Neural progenitor cell (in vitro differentiated cells): ENCODE measurements around the gene PDE5A. TPM values are rescaled to one million over a fixed set of nuclear protein-coding genes. Genes with fewer than 3 reads are reported as not detected.

Experiments used
- DNase-seq: peaks from one replicate; pipeline ENCODE4 v3.0.0-alpha.2; 2016; ENCODE audit warnings: low spot score
- H2AFZ ChIP-seq: fragments of 200-600 bp; sonication (generic); replicated peaks from 2 replicates; pipeline ENCODE4 v1.6.1; 2016; ENCODE audit warnings: antibody characterized with exemption
- H3F3A ChIP-seq: fragments of 200-600 bp; sonication (generic); 2 replicates; pipeline ENCODE4 v1.6.1; 2016; ENCODE audit warnings: antibody characterized with exemption, low read depth
- H3K27ac ChIP-seq: fragments of 200-600 bp; sonication (generic); 2 replicates; pipeline ENCODE4 v1.5.1; 2016; ENCODE audit warnings: mild to moderate bottlenecking
- H3K27me3 ChIP-seq: fragments of 200-600 bp; sonication (generic); 2 replicates; pipeline ENCODE4 v1.6.1; 2016; ENCODE audit warnings: mild to moderate bottlenecking, moderate library complexity
- H3K36me3 ChIP-seq: fragments of 200-600 bp; sonication (generic); 2 replicates; pipeline ENCODE4 v1.5.1; 2016
- H3K4me1 ChIP-seq: fragments of 200-600 bp; sonication (generic); 2 replicates; pipeline ENCODE4 v1.6.1; 2016; ENCODE audit warnings: mixed run types
- H3K4me2 ChIP-seq: fragments of 200-600 bp; sonication (generic); 2 replicates; pipeline ENCODE4 v1.6.1; 2016
- H3K4me3 ChIP-seq: fragments of 200-600 bp; sonication (generic); 2 replicates; pipeline ENCODE4 v1.5.1; 2016
- H3K79me2 ChIP-seq: fragments of 200-600 bp; sonication (generic); 2 replicates; pipeline ENCODE4 v1.6.1; 2016; ENCODE audit warnings: low read depth
- H3K9ac ChIP-seq: fragments of 200-600 bp; sonication (generic); 2 replicates; pipeline ENCODE4 v1.6.1; 2016
- H3K9me3 ChIP-seq: fragments of 200-600 bp; sonication (generic); 2 replicates; pipeline ENCODE4 v1.5.1; 2016; ENCODE audit warnings: low read depth
- H4K20me1 ChIP-seq: fragments of 200-600 bp; sonication (generic); 2 replicates; pipeline ENCODE4 v1.6.1; 2016; ENCODE audit warnings: low read depth
- H3K27ac Mint-ChIP-seq: 3 replicates; pipeline ENCODE4 v1.8.0; 2021; ENCODE audit warnings: mixed read lengths
- H3K27me3 Mint-ChIP-seq: 2 replicates; pipeline ENCODE4 v1.8.0; 2022; ENCODE audit warnings: low read depth, mild to moderate bottlenecking, inconsistent platforms, moderate library complexity, mixed read lengths; ENCODE audit not compliant: insufficient read depth
- H3K36me3 Mint-ChIP-seq: 3 replicates; pipeline ENCODE4 v1.8.0; 2021; ENCODE audit warnings: mixed read lengths
- H3K4me1 Mint-ChIP-seq: 3 replicates; pipeline ENCODE4 v1.8.0; 2021; ENCODE audit warnings: mixed read lengths
- H3K4me3 Mint-ChIP-seq: 3 replicates; pipeline ENCODE4 v1.8.0; 2021; ENCODE audit warnings: mild to moderate bottlenecking, moderate library complexity, mixed read lengths
- H3K9me3 Mint-ChIP-seq: 3 replicates; pipeline ENCODE4 v1.8.0; 2020; ENCODE audit warnings: mixed read lengths
- CTCF ChIP-seq: fragments of 200-600 bp; sonication (generic); IDR thresholded peaks from 2 replicates; pipeline ENCODE4 v1.5.1; 2017; ENCODE audit warnings: antibody characterized with exemption, mild to moderate bottlenecking
- EZH2 ChIP-seq: fragments of 200-600 bp; sonication (generic); IDR thresholded peaks from 2 replicates; pipeline ENCODE4 v1.6.1; 2017; ENCODE audit warnings: antibody characterized with exemption, mild to moderate bottlenecking, moderate library complexity
- EZH2phosphoT487 ChIP-seq: fragments of 200-600 bp; sonication (generic); IDR thresholded peaks from 2 replicates; pipeline ENCODE4 v1.6.1; 2017; ENCODE audit warnings: antibody characterized with exemption
- total RNA-seq: library from RNA; depleted of rRNA; stranded (reverse); fragments of >200 nt; gene quantifications from 2 replicates; pipeline ENCODE4 v1.2.3, GENCODE V29; 2015; ENCODE audit warnings: low replicate concordance

PDE5A gene
- total RNA-seq, 1 donor from 2014 or later = 32.4 TPM

- H3K4me3 ChIP-seq = no peak overlapping the region
- peaks cover 11% of the 10 kb centered on the region for H3K36me3 ChIP-seq
- Mint-ChIP-seq H3K4me3 (no peak overlapping the region), H3K27ac (no peak overlapping the region), H3K4me1 (peaks cover 2% of the 10 kb centered on the region), H3K36me3 (peaks cover 29% of the 10 kb centered on the region), H3K27me3 (no peaks in the 10 kb centered on the region), H3K9me3 (peaks cover 11% of the 10 kb centered on the region)
- no peak for TF ChIP-seq EZH2phosphoT487
- no peak for TF ChIP-seq CTCF
- TF ChIP-seq EZH2 = no peak
- no peaks in the 10 kb centered on the region for H3K27me3 ChIP-seq
- no peak overlapping the region for H3K27ac ChIP-seq
- H3F3A ChIP-seq = peaks cover 21% of the 10 kb centered on the region
- H3K4me2 ChIP-seq = no peak overlapping the region
- H3K4me1 ChIP-seq = peaks cover 45% of the 10 kb centered on the region
- no peak overlapping the region for H2AFZ ChIP-seq
- no peaks in the 10 kb centered on the region for H3K79me2 ChIP-seq
- no peak overlapping the region for H3K9ac ChIP-seq
- no peaks in the 10 kb centered on the region for H4K20me1 ChIP-seq
- peaks cover 8% of the 10 kb centered on the region for H3K9me3 ChIP-seq
- no peak for DNase-seq
Measured at GRCh38 chr4:119529788-119530187, 98.8 kb downstream of the PDE5A start.

- peaks cover 38% of the 10 kb centered on the region for H3K4me1 ChIP-seq
- H4K20me1 ChIP-seq = no peaks in the 10 kb centered on the region
- no peak overlapping the region for H3K4me3 ChIP-seq
- Mint-ChIP-seq H3K9me3 (no peaks in the 10 kb centered on the region), H3K27ac (peak overlapping the region; percentile 18), H3K36me3 (peaks cover 26% of the 10 kb centered on the region), H3K27me3 (no peaks in the 10 kb centered on the region), H3K4me1 (peaks cover 2% of the 10 kb centered on the region), H3K4me3 (no peak overlapping the region)
- H3K9ac ChIP-seq = no peak overlapping the region
- H3K79me2 ChIP-seq = no peaks in the 10 kb centered on the region
- DNase-seq = peak; percentile 46
- H2AFZ ChIP-seq = no peak overlapping the region
- peaks cover 21% of the 10 kb centered on the region for H3F3A ChIP-seq
- H3K27ac ChIP-seq = peak overlapping the region; percentile 92
- H3K4me2 ChIP-seq = peak overlapping the region; percentile 42
- no peaks in the 10 kb centered on the region for H3K9me3 ChIP-seq
- no peaks in the 10 kb centered on the region for H3K36me3 ChIP-seq
- H3K27me3 ChIP-seq = no peaks in the 10 kb centered on the region
- TF ChIP-seq EZH2phosphoT487 (no peak), CTCF (no peak), EZH2 (no peak)
Measured at GRCh38 chr4:119526786-119527550, 101.6 kb downstream of the PDE5A start.

GRCh38 chr4:119525771-119526712, 102.6 kb downstream of the PDE5A start:
- H3K4me2 ChIP-seq = peak overlapping the region; percentile 42
- Mint-ChIP-seq H3K27ac (no peak overlapping the region), H3K36me3 (peaks cover 25% of the 10 kb centered on the region), H3K27me3 (no peaks in the 10 kb centered on the region), H3K9me3 (no peaks in the 10 kb centered on the region), H3K4me3 (no peak overlapping the region), H3K4me1 (peaks cover 2% of the 10 kb centered on the region)
- H3K27ac ChIP-seq = peak overlapping the region; percentile 92
- H3K79me2 ChIP-seq = no peaks in the 10 kb centered on the region
- H3K4me3 ChIP-seq = no peak overlapping the region
- H4K20me1 ChIP-seq = no peaks in the 10 kb centered on the region
- peaks cover 21% of the 10 kb centered on the region for H3F3A ChIP-seq
- H3K4me1 ChIP-seq = peaks cover 38% of the 10 kb centered on the region
- H2AFZ ChIP-seq = no peak overlapping the region
- no peaks in the 10 kb centered on the region for H3K36me3 ChIP-seq
- TF ChIP-seq CTCF (no peak), EZH2 (no peak), EZH2phosphoT487 (no peak)
- no peaks in the 10 kb centered on the region for H3K27me3 ChIP-seq
- no peaks in the 10 kb centered on the region for H3K9me3 ChIP-seq
- DNase-seq = no peak
- no peak overlapping the region for H3K9ac ChIP-seq
